ENCODE data around the gene KIRREL3.

The KIRREL3 gene

DNA sequence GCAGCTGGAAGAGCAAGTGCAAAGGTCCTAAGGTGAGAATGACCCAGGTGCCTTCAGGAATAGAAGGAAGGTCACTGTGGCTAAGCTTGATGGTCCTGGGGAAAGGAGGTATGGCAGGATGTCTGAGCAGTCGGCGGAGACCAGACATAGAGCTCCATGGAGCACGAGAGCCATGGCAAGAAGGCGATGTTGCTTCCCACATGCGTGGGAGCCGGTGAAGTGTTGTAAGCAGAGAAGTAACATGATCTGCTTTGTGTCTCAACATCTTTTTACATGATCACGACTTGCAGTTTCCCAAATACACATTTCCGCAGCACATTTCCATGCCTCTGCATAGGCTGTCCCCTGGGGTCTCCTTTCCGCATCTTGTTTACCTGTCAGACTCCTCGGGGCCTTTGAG lies 231.9 kb downstream of the KIRREL3 start:
- FAIRE-seq = no peak

DNA sequence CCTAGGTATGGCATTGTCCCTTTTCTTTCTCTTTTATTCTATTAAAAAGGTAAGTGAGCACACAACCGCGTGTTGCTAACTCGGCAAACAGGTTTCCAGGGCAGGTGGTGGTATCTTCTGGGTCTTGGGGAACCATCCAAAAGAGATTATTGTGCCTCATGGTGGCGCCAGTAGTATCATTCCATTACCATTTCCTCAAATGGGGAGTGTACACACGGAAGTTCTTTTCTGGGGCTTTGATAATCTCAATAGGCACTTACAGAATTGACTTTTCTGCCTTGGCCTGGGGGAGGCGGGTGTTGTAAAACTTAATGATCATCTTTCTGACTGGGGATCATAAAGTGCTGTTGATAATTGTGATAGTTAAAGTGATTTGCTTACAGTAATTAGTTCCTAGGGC lies 234.1 kb downstream of the KIRREL3 start:
- FAIRE-seq = no peak

DNA sequence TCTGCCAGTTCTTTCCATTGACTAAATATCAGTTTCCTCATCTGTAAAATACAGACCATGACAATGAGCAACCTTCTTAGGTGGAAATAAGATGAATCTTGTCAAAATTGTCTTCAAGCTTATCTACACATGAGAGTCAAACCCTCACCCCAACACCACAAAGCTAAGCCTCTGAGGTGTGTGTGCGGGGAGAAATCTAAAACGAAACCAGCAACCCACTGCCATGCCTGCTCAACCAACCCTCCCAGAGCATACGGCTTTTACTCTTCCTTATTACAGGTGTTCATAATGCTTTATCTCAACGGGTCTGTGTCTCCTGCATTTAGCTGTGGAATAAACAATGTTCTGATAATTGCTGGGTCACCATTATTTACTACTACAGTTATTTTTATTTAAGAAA lies 235.4 kb downstream of the KIRREL3 start:
- FAIRE-seq = no peak

DNA sequence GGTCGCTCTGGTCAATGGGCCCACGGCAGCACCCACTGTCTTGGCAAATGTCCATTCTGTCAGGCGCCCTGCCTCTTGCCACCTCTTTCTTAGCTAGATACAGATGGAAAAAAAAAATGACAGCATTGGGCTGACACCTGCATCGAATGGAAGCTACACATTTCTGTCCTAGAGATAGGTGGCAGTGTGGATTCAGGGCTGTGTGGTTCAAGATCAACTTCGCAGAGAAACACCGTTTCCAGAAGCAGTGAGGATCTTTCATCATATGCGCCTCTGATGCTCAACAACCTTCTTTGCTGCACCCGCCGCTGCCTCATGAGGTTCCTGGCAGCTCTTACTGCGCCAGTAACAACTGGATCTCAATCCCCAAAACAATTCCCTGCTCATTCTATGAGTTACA lies 236.3 kb downstream of the KIRREL3 start:
- no peak for FAIRE-seq

DNA sequence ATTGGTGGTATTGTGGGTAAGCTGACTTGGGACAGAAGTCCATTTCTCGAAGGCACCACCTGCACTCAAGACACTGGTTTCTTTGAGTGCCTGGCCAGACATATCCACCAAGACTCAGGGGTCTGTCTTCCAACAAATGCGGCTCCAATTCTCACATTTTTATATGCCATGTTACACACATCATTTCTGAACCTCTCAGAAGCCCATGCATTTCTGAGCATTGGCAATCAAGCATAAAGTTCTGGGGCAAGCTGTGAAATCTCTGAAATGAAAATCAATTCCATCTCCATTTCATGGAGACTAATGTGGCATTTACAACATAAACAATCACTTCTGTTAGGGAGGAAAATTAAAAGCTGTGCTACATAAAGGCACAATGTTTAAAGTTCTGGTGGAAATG lies 243.7 kb downstream of the KIRREL3 start:
- no peak for FAIRE-seq

DNA sequence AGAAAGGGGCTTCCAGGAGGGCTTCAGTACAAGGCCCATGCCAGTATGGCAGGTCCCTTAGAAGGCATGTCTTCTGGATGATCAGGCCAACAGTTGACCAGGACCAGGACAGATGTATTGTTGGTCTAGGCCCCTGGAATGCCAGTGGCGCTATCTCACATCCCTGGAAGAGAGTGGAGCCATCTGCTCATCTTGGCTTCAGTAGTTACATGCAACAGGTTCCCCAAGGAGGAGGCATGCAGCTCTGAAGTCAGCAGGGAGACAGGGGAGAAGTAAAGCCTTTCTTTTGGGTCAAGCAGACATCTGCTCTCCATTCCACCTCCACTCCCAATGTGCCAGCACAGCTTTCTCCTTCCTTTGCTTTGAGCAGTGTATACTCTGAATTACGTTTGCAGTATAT lies 244.1 kb downstream of the KIRREL3 start:
- no peak for FAIRE-seq

DNA sequence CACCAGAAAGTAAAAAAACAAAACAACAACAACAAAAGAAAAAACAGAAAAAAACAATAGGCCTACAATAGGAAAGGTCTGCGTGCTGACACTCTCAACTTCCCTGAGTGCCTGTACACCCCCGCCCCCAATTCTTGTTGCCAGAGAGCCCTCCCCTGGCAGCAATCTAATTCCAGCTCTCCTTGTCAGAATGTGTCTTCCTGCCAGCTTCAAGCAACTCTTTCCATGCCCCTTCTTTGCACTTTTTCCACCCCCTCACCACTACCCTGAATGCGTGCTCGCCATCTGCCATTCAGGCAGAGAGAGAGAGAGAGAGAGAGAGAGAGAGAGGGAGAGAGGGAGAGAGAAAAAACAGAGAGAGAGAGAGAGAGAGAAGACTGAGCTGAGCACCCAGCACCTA lies 245.0 kb downstream of the KIRREL3 start:
- FAIRE-seq = no peak

DNA sequence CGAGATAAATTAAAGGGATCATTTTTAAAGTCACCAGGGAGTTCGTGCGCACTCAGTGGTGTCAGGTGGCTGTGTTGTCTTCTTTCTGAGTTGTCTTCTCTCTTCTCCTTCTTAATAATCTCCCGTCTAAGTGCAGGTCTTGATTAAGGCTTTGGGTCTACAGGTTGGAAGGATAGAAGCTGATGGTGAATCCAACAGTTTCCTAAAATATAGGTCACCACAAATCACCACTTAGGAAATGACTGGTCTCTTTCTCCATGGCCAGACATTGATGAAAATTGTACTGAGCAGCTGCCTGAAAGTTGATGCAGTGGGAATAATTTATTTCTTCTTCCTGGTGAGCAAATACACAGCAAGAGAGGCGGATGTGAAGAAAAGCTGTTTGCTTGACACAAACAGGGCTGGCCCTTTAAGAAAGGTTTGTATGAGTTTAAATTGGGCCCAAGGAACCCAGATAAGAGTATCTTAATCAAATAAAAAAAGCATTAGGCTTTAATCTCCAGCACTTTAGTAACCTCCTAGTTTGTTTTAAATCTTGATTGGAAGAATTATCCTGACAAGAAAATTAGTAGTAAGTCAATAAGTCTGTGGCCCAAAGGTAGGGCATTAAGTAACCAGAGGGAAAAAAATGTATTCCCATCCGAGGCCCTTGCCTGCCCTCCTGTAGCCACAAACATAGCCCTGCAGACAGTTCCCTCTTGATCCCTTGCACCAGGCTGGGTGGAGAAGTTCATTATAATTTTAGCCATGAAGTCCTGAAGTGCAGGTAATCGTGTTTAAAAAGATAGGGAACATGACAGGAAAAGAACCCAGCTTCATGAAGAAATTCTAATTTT lies 245.8 kb downstream of the KIRREL3 start:
- no peak for FAIRE-seq

DNA sequence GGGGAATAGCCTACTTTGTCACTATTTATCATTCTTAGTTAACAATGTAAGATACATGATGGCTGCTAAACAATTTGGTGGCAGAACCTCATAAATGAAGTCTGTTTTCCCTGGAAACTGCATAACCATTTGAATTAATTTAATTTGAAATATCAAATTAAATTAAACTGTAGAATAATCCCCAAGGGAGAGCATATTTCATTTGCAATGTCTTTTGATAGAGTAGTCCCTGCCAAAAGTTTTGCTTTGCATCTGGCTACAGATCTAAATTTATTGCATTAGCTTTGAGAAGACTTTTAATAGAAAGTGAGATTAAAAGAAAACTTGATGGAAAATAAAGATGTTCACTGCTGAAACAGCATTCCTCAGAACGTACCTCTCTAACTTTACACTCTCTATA lies 246.6 kb downstream of the KIRREL3 start:
- no peak for FAIRE-seq

DNA sequence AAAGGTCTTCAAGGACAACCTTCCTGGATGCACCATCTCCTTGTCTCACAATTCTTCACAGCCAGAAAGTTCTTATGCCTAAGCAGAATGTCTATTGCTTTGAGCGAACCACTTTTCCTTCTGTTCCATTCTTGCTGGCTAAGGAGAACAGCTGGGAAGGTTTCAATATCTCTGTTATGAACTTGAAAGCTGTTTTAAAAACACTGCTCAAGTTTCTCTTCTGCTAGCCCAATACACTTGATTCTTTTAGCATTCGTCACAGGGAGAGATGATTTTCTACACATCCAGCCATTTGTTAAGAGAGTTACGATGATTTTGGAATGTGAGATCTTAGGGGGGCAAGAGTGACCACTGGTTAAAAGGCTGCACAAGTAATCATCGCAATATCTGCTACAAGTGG lies 249.3 kb downstream of the KIRREL3 start:
- no peak for FAIRE-seq

DNA sequence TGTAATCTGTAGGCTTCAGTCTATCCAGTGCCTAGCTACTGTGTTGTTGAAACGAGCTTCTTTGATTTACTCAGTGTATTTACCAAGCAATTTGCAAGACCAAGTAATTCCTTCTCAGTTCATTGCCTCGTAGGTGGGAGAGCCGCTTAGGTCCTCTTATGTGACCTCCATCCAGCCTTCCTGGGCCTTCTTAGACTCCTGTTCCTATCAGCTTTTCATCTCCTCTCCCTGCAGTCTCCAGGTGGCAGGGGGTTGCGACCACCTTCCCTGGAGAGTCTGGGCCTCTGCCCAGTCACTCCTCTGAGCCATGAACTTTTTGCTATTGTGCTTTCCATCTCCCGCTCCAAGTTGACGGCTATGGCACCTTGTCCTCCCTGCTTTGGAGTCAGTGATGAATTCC lies 251.8 kb downstream of the KIRREL3 start:
- FAIRE-seq = no peak

DNA sequence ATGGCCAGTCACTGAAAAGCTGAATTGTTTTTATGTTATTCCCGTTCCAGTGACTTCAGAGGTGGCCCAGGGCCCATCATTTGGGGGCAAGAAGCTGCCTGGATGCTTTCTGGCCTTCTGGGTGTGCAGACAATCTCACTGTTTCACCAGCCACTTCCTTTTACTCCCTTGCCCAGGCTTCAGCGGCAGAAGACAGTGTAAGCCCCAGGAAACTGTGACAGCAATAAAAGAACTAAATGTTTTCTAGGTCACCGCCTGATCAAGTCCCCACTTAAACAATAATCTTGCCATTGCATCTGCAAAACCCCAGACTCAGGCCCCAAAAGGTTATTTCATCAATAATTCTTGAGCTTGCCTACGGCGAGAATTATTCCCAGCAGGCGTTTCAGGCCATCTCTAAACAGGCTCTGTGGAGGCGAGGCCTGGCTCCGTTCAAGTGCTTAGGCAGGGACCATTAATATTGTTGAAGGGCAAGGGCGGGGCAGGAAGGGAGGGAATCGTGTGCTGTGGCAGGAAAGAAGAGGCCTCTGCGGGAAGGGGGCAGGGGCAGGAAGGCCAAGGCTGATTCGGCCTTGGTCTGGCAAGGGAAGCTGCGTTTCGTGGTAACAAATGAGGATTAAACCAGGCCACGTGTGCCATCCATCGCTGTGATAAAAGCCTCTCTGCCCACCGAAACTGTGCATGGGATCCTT lies 252.3 kb downstream of the KIRREL3 start:
- no peak for FAIRE-seq

DNA sequence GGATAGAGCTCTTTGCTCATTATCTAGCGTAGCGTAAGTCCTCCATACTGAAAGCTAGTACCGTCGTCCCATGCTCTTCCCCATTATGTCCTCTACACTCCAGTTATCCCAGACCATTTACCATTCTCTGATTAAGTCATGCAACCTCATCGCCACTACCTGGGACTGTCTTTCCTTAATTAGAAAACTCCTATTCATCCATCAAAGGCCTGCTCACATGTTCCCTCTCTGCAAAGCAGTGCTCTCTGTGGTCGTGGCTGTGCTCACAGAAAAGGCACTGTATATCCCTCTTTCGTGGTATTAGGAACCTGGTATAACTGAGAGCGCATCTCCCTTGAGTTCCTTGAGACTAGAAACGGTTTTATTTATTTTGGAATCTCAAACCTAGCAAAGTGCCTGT lies 253.3 kb downstream of the KIRREL3 start:
- FAIRE-seq = no peak

DNA sequence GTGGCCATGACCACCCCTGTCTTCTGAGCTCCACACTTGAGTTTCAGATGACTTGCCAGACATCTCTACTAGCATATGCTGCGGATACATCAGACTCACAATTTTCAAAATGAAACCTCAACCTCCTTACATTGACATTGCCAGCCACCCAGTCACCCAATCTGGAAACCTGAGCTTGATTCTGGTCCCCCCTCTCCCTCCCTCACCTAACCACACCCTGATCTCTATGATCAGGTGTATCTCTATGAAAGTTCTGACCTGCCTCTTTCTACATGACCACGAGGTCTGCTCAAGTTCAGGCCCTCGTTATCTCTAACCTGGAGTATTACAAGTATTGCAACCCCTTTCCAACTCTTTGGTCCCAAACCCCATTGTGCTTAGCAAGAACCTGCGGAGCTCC lies 254.1 kb downstream of the KIRREL3 start:
- FAIRE-seq = no peak

DNA sequence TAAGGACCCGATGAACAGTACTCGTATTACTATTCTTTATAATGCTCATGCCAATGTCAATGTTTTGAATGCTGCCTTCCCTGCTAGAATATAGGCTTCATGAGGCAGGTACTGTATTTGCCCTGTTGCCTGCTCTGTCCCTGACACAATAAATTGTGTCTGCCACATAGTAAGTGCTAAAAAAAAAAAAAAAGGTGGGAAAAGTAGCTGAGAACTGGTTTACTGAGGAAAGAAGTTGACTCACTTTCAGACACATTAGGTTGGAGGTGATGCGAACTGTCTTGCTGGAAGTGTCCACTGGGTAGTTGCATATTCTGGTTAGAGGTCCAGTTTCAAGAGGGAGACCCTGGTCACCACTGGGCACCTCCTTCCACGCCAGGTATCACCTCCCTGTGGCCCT lies 255.9 kb downstream of the KIRREL3 start:
- no peak for FAIRE-seq

DNA sequence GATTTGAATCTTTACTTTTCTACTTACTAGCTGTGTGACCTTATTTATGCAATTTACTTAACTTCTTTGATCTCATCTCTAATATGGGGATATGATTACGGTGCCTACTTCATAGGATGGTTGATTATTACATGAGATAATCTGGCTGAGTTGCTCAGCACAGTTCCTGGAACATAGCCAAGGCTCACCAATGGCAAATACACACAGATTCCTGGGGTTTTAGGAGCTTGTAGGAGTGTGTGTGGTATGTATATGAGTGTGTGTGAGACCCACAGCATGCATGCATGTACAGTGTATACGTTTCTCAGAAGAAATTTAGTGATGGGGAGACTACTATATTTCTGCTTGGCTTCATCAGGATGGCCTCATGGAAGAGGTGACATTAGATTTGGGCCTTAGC lies 256.9 kb downstream of the KIRREL3 start:
- no peak for FAIRE-seq

DNA sequence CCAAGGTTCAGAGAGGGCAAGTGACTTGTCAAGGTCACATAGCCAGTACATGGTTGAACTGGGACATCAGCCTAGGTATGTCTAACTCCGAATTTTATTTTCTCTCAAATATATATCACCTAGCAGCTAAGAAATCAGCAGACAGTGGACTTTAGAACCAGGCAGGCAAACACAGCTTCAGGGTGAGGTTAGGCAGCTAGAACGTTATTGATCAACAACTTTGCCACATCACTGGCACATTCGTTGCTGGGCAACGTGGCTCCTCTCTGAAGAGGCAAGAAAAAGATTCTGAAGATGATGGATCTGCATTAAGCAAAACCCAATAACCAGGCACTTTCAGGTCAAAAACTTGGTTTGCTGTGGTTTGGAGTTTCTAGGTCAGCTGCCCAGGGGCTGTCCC lies 258.0 kb downstream of the KIRREL3 start:
- FAIRE-seq = no peak

DNA sequence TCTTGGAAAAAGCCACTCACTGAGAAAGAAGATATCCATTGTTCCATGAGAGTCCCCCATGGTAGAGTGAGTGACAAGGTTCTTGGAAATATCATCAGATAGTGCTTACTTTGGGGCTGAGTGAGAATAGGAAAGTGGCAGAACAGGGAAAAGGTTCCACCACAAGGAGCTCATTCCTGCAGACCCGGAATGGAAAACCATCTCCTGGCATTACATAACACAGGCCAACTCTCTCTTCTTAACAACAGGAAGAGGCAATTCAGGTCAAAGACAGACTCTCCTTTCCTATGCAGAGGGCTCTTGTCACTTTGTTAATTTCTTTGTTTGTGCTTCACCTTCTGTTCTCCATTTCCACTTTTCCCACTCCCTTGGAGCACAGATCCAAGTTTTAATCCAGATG lies 259.7 kb downstream of the KIRREL3 start:
- no peak for FAIRE-seq

DNA sequence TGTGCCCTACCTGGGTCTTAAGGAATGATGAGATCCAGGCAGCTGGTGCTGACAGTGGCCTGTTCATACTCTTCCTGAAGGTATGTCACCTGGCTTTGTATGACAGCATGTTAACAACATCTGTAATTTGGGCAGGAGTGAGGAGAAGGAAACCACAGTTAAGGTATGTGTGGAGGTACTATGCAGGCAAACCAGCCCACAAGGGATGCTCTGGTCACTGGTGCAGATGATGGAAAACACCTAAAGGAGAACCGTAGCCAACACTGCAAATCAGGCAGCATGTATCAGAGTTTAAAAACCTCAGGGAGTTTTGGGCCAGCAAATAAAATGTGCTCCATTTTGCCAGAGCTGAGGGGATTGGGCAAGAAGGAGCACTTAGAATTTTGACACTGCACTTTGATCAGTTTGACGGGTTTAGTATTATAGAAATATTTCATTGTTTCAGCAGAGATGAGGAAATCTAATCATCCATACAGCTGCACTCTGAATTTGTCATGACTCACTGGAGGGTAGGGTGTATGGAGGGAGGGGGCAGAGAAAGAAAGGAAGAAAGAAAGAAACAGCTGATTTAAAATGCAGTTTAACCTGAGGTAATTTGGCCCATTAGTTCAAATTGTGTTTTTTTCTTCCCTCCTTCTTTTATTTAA lies 260.9 kb downstream of the KIRREL3 start:
- FAIRE-seq = no peak

DNA sequence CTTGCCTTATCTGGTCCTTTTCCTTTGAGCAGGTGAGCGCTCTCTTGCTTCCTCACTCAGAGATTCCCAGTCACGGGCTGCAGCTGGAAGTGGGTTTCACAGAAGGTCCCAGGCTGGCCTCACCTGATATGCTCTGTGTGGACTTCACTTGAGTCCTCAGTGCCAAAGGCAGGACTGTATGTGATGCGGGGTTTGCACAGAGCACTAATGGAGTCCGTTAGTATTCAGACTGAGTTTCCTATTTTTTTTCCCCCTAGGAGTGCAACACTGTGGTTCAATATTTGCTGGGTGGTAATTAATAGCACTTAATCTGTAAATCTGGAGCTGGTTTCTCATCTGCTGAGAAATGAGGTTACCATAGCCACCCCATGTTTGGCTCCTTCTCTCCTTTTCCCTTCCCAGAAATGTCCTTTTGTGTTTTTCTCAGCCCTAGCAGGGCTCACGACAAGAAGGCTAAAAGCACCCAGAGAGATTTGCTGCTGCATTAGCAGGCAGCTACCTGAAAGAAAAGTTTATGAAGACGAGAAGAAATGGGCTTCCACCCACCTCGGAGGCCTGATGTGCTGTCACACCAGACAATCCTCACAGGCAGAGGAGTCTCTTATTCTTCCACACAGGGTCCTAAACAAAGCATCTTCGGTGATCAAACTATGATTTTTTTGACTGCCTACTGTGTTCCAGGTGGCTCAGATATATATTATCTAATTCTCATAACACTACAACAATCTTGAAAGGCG lies 262.1 kb downstream of the KIRREL3 start:
- FAIRE-seq = no peak

DNA sequence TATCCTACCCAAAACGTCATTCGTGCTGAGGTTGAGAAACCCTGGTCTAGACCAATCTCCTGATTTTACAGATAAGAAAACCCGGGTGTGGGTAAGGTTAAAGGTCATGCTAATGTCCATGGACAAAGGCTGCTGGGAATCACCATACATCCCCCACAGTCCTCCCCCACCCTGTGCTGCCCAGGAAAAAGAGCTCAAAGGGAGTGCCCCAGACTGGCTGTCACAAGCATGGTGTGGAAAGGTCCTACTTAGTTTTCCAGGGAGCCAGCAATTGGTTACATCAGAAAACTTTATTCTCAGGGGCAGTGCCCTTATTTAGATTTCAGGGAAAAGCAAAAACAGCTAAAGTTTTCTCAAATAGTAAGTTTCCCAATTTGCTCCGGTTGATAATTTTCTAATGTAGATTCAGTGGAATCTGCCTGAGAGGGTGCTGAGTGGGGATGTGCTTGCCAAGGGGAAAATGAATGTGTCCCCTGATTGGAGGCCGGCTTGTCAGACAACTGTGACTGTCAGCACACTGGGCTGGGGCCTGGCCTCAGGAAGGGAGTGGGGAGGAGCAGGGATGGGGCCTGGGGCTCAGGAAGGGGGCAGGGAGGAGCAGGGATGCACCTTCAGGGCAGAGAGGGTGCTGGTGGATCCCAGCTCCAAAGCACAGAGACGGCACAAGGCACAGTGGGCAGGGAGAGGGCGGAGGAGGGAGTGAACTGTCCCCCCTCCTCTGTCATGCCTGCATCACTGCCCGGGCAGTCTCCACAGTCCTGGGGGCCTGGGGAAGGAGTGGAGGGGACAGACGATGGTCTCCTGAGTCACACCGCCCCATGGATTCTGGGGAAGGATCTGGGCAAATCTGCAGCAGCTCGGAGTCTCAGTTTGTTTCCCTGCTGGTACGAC lies 263.6 kb downstream of the KIRREL3 start:
- FAIRE-seq = no peak

DNA sequence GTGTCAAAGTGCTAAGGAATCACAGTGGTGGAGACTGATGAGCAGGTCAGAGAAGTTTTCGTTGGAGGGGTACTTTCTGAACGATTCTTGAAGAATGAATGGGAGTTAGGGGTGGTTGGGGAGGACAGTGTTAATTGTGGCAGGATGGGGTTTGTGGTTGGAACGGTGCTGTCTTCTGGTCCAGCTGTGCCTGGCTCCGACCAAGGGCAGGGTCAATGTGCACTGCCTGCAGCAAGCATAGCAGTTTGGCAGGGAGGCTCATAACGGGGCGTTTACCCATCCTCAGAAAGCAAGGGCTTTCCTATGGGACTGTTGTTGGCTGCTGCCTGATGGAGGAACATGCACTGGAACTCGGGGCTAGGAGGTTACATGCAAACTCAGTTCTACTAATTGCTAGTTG lies 265.8 kb downstream of the KIRREL3 start:
- FAIRE-seq = no peak
